NAMALWA (cell line): Measurements from ENCODE around the gene BGLAP.

Experiments
- DNase-seq: peaks from one replicate; pipeline ENCODE4 v3.0.0-alpha.2; 2015; ENCODE audit warnings: low spot score

BGLAP gene

GRCh38 chr1:156228501-156228900 lies 13.5 kb upstream of the BGLAP start:
- DNase-seq: no peak

DNA sequence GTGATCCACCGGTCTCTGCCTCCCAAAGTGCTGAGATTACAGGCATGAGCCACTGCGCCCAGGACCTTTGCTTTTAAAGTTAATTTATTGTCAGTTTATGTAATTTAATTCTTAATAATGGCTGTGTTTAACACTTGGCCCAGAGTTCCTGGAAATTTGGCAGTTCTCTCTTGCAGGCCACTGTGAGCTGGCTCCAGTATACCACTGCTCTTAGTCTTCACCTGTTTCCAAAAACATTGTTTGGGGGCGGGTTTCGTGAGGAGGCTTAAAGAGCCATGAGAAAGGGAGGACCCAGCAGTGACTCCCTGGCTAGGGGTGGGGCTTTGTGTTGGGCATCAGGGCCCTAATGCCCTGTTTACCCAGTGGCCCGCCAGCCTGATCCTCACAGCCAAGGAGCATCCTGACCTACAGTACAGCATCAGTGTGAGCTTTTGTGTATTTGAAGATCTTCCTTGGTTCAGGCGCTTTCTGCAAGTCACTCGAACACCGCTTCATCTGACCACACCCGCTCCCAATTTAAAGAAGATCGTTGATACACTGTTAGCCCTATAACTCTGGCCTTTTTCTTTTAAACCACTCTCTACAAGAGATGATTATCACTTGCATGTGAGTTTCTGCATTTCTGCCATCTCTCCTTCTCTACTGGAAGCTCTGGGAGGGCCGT lies 12.0 kb upstream of the BGLAP start:
- no peak for DNase-seq

- DNase-seq: no peak
Measured at GRCh38 chr1:156230473-156230837, 11.5 kb upstream of the BGLAP start.

DNA sequence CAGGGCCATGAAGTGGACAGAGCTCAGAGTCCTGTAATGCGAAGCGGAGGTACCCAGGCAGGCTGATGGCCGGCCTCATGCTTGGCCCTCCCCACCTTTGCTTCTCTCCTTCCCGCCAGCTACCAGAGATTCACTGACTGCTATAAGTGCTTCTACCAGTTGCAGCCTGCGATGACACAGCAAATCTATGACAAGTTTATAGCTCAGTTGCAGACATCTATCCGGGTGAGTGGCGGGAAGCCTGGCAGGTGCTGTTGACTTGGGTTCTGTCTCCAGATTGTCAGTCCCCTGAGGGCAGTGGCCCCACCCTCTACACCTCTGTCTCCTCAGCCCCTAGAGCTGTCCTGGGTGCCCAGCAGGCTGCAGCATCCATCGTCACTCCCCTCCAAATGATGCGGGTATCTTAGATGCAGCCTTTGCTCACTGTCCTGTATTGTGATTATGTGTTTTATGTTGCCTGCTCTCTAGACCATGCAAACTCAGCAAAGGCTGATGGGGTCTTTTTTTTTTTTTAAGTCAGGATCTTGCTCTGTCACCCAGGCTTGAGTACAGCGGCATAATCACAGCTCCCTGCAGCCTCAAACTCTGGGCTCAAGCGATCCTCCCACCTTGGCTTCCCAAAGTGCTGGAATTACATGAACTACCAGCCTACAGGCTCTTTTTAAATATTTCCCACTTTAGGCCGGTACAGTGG lies 9.6 kb upstream of the BGLAP start:
- no peak for DNase-seq

DNA sequence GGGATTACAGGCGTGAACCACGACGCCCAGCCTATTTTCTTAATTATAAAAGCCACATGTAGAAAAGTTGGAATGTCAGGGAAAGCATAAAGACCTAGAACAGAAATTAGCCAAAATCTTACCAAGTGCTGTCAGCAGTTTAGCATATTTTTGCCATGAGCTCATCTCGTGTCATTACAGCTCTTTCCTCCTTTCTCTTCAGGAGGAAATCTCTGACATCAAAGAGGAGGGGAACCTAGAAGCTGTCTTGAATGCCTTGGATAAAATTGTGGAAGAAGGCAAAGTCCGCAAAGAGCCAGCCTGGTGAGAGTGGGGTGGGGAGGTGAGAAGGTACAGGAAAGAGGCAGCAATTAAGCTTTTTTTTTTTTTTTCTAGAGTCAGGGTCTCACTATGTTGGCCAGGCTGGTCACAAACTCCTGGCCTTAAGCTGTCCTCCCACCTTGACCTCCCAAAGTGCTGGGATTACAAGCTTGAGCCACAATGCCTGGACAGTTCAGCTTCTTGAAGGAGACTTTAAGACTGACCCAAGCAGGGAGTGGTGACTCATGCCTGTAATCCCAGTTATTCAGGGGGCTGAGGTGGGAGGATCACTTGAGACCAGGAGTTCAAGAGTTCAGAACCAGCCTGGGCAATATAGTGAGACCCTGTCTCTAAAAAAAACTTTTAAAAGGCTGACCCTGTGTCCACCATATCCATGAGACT lies 8.4 kb upstream of the BGLAP start:
- DNase-seq: no peak

DNA sequence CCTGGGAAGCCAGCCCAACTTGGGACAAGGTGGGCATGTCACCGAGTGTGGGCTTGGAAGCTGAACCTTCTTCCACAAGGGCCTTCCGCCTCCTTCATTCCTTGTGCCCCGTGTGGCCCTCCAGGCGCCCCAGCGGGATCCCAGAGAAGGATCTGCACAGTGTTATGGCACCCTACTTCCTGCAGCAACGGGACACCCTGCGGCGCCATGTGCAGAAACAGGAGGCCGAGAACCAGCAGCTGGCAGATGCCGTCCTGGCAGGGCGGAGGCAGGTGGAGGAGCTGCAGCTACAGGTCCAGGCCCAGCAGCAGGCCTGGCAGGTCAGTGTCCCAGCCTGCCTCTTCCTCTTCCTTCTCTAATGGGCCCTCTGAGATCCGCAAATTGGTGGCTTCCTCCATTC lies 5.8 kb upstream of the BGLAP start:
- DNase-seq: no peak

DNA sequence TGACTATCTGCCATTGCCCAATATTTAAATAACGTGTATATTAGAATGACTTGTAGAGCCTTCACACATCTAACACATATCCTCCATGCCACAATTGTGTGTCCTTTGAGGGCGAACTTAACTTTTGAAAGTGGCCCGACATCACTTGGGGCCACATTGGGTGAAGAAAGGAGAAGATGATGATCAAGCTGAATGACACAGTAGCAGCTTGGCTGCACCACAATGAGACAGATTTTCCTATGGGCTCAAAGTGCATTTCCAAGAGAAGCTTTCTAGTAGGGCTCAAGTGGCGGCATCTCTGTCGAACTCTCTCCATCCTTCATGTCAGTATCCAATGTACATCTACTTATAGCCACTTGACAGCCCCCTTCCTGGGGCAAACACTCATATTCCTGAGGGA lies 3.7 kb upstream of the BGLAP start:
- no peak for DNase-seq

- no peak for DNase-seq
Measured at GRCh38 chr1:156241311-156241811, 623 bp upstream of the BGLAP start.

- no peak for DNase-seq
Measured at GRCh38 chr1:156242738-156243137, 754 bp downstream of the BGLAP start.

- DNase-seq: no peak
Measured at GRCh38 chr1:156244126-156244525, 2.1 kb downstream of the BGLAP start.

DNA sequence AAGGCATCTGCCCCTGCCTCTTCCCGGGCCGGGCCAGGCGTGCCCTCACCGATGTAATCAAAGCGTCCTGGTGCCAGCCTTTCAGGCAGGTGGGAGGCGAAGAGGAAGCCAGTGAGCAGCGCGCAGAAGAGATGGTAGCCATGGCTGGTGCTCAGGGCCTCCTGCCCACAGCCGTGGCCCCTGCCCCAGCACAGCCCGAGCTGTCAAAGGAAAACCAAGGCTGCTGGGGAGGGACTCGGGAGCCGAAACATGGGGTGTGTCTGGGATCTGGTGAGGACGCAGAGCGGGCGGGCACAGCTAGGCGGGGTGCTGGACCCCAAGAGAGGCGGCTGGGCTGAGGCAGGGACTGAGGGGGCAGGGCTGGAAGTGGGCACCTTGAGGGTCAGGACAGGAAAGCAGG lies 2.7 kb downstream of the BGLAP start:
- no peak for DNase-seq

GRCh38 chr1:156245451-156246232 lies 3.7 kb downstream of the BGLAP start:
- DNase-seq: no peak

GRCh38 chr1:156246241-156246780 lies 4.3 kb downstream of the BGLAP start:
- no peak for DNase-seq

DNA sequence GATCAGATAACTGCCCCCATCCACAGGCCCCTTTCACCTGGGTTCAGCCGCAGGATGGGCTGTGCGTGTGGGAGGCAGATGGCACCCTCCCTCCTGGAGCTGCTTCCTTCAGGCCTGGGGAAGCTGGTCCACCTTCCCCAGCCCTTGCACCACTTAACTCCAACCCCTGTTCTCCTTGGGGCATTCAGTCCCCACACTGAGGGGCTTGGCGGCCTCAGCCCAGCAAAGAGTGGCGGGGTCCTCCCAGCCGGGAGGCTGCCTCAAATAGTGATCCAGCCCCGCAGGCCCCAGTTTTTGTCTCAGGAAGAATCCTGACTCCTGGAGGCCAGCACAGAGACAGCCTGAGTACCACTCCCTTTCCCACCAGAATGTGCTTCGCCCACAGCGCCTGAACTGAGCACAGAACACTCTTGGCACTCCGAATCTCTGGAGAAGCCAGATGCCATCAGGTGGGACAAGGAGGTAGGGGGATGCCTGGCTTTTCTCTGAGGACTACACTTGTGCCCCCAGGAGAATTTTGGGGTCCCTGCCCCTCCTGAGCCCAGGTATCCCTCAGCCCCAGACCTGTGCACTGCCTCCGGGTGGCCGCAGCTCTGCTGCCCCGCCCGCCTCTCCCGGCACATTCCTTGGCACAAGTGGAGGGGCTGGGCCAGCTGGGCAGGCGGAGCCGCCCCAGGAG lies 4.9 kb downstream of the BGLAP start:
- DNase-seq: no peak

GRCh38 chr1:156247460-156248322 lies 5.7 kb downstream of the BGLAP start, which contains the start of gene PAQR6:
PAQR6 (minus strand) TSS chr1:156248056; CDS start chr1:156246731, 1,325 bp downstream.
- no peak for DNase-seq

- DNase-seq: no peak
Measured at GRCh38 chr1:156248323-156248683, 6.3 kb downstream of the BGLAP start.

DNA sequence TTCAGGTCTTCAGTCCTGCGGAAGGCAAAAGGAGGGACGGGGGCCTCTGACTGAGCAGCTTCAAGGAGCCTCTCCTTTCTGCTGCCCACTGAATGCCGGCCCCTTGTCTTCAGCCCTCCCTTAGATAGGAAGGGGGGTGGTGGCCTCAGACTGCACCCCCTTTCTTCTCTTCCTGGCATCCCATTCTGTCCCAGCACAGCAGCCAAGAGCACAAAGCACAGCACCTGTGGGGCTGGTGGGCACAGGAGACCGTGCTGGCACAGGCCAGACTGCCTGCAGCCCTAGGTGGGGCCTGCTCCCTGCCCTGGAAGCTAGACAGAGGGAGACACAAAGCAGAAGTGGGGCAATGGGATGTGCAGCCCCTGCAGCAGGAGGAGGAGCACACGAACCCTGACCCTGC lies 7.6 kb downstream of the BGLAP start:
- DNase-seq: no peak

- no peak for DNase-seq
Measured at GRCh38 chr1:156251527-156251926, 9.5 kb downstream of the BGLAP start.

DNA sequence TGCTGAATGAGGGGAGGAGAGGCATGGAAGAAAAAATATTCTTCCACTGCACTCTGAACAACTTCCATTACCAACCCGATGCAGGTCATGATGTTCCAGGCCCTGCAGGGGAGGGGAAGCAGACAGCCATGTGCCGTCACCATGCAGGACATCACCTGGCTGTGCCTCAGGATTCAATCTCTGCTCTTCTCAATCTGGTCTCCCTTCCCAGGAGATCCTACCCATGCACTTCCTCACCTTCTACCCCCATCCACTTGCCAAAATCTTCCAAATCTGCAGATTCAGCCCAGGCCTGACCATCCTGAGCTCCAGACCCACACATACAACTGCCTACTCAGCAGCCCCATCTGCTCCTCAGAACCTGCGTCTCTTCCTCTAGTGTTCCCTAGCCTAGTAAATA lies 11.7 kb downstream of the BGLAP start:
- no peak for DNase-seq

DNA sequence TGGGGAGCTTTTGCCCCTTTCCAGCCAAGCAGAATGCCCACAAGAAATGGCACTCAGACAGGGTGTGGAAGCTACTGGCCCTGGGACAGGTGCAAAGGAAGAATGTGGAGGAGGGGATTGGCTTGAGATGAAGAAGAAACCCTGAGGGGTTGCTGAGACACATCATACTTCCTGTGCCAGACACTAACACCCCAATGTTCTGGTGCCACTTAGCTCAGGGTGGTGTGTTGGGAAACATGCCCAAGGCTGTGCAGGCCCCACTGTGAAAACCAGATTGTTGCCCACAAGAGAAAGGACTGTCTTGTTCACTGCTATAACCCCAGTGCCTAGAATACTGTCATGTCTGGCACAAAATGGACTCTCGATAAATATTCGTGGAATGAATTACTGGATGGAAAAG lies 15.7 kb downstream of the BGLAP start:
- DNase-seq: no peak

- DNase-seq: no peak
Measured at GRCh38 chr1:156258859-156259258, 16.9 kb downstream of the BGLAP start.
